GM12864 (cell line): ENCODE data around the gene PTOV1.

ENCODE experiments used
- DNase-seq: peaks from one replicate; pipeline ENCODE4 v3.0.0-alpha.2; 2011; ENCODE audit warnings: low read depth
- H3K4me3 ChIP-seq: 2 replicates; pipeline ENCODE4 v1.5.1; 2011; ENCODE audit warnings: mild to moderate bottlenecking, low read depth, low read length, control low read depth
- CTCF ChIP-seq: IDR thresholded peaks from 2 replicates; pipeline ENCODE4 v1.5.1; 2011; ENCODE audit warnings: low read depth, mild to moderate bottlenecking, moderate library complexity, low read length, control low read depth, inconsistent platforms; ENCODE audit errors: missing control alignments

The PTOV1 gene

GRCh38 chr19:49850221-49850486, 805 bp upstream of the PTOV1 start:
- DNase-seq = no peak
- peak overlapping the region; percentile 90 for H3K4me3 ChIP-seq
- no peak for TF ChIP-seq CTCF

- H3K4me3 ChIP-seq = peak overlapping the region; percentile 90
- no peak for DNase-seq
- no peak for TF ChIP-seq CTCF
Observed at GRCh38 chr19:49851456-49852259, 699 bp downstream of the PTOV1 start.

- no peak for DNase-seq
- TF ChIP-seq CTCF = no peak
- H3K4me3 ChIP-seq = no peak overlapping the region; the same call in 1 of the 2 replicates
Observed at GRCh38 chr19:49852631-49853126, 1.7 kb downstream of the PTOV1 start.

- TF ChIP-seq CTCF = no peak
- no peak overlapping the region for H3K4me3 ChIP-seq
- DNase-seq = no peak
Observed at GRCh38 chr19:49853852-49854377, 3.0 kb downstream of the PTOV1 start.

GRCh38 chr19:49854378-49855263, 3.7 kb downstream of the PTOV1 start:
- no peak for DNase-seq
- TF ChIP-seq CTCF = no peak

GRCh38 chr19:49855277-49855675, 4.3 kb downstream of the PTOV1 start:
- no peak for TF ChIP-seq CTCF
- DNase-seq = no peak
- H3K4me3 ChIP-seq = no peak overlapping the region

More at GRCh38 chr19:49854378-49855263, 3.7 kb downstream of the PTOV1 start:
- H3K4me3 ChIP-seq = no peak overlapping the region
